ENCODE data around the gene BPIFB3. TPM values are rescaled to one million over a fixed set of nuclear protein-coding genes. Genes with fewer than 3 reads are reported as not detected.
"Not testable (repeated sequence)": the region's sequence is repeated elsewhere in the genome, so short reads cannot be mapped to it uniquely, and the experiment has no call there.

BPIFB3 gene
- total RNA-seq, 4 donors from 2014 or later, result not detected

GRCh38 chr20:33112547-33113386 is 59.1 kb downstream of the BPIFB3 start:
- Histone ChIP-seq H3K9me3 (no peaks in the 10 kb centered on the region), H3K36me3 (no peaks in the 10 kb centered on the region), H3K27ac (replicated peaks in 1 of 4) (no peak overlapping the region), H3K4me1 (no peaks in the 10 kb centered on the region), H3K27me3 (peaks cover 0 to 12% (median 0%) of the 10 kb centered on the region in 4 donors), H3K4me3 (no peak overlapping the region)
- 77% methylated on average over 7 of the region's 7 CpGs for WGBS
- TF ChIP-seq POLR2A (IDR thresholded peaks at IDR 0.05; ENCODE audit: low read depth) (no peak), EP300 (IDR thresholded peaks at IDR 0.05) (no peak), POLR2AphosphoS5 (IDR thresholded peaks at IDR 0.05) (no peak)
- TF ChIP-seq, protein P1, sequence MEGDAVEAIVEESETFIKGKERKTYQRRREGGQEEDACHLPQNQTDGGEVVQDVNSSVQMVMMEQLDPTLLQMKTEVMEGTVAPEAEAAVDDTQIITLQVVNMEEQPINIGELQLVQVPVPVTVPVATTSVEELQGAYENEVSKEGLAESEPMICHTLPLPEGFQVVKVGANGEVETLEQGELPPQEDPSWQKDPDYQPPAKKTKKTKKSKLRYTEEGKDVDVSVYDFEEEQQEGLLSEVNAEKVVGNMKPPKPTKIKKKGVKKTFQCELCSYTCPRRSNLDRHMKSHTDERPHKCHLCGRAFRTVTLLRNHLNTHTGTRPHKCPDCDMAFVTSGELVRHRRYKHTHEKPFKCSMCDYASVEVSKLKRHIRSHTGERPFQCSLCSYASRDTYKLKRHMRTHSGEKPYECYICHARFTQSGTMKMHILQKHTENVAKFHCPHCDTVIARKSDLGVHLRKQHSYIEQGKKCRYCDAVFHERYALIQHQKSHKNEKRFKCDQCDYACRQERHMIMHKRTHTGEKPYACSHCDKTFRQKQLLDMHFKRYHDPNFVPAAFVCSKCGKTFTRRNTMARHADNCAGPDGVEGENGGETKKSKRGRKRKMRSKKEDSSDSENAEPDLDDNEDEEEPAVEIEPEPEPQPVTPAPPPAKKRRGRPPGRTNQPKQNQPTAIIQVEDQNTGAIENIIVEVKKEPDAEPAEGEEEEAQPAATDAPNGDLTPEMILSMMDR (IDR thresholded peaks at IDR 0.05), result no peak
- no peak for DNase-seq (ENCODE audit: extremely low spot score)
- intact Hi-C loops (cut with DNase I), result no loop called here

- Histone ChIP-seq H3K36me3 (no peaks in the 10 kb centered on the region), H3K4me3 (no peak overlapping the region), H3K9me3 (no peaks in the 10 kb centered on the region), H3K27ac (replicated peaks in 1 of 4) (no peak overlapping the region), H3K27me3 (peaks cover 0 to 19% (median 0%) of the 10 kb centered on the region in 4 donors), H3K4me1 (no peaks in the 10 kb centered on the region)
- intact Hi-C loops (cut with DNase I), result no loop called here
- WGBS, result 70% methylated on average over 6 of the region's 6 CpGs
- DNase-seq (ENCODE audit: extremely low spot score), result no peak
- TF ChIP-seq POLR2A (IDR thresholded peaks at IDR 0.05; ENCODE audit: low read depth) (no peak), POLR2AphosphoS5 (IDR thresholded peaks at IDR 0.05) (no peak)
- TF ChIP-seq, protein P1 (IDR thresholded peaks at IDR 0.05), result no peak
Measured at GRCh38 chr20:33113387-33113908, 59.7 kb downstream of the BPIFB3 start.

DNA sequence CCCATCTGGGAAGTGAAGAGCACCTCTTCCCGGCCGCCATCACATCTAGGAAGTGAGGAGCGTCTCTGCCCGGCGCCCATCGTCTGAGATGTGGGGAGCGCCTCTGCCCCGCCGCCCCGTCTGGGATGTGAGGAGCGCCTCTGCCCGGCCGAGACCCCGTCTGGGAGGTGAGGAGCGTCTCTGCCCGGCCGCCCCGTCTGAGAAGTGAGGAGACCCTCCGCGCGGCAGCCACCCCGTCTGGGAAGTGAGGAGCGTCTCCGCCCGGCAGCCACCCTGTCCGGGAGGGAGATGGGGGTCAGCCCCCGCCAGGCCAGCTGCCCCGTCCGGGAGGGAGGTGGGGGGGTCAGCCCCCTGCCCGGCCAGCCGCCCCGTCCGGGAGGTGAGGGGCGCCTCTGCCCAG is 61.8 kb downstream of the BPIFB3 start:
- intact Hi-C loops (cut with DNase I); H3K4me3 ChIP-seq; H3K27ac ChIP-seq (replicated peaks in 1 of 4); H3K36me3 ChIP-seq; H3K4me1 ChIP-seq; H3K9me3 ChIP-seq; DNase-seq (ENCODE audit: extremely low spot score): not testable (repeated sequence)
- H3K27me3 ChIP-seq, result peaks cover 0 to 26% (median 0%) of the 10 kb centered on the region in 4 donors
- 91% methylated on average over 11 of the region's 34 CpGs for WGBS

- no peaks in the 10 kb centered on the region for H3K4me1 ChIP-seq
- WGBS, result 82% methylated on average over 3 of the region's 3 CpGs
- peaks cover 0 to 30% (median 0%) of the 10 kb centered on the region in 4 donors for H3K27me3 ChIP-seq
- H3K27ac ChIP-seq (replicated peaks in 1 of 4), result no peak overlapping the region
- H3K36me3 ChIP-seq, result no peaks in the 10 kb centered on the region
- intact Hi-C loops (cut with DNase I), result no loop called here
- no peak for TF ChIP-seq POLR2AphosphoS5 (IDR thresholded peaks at IDR 0.05)
- TF ChIP-seq POLR2A (IDR thresholded peaks at IDR 0.05; ENCODE audit: low read depth), result no peak
- no peak for TF ChIP-seq EP300 (IDR thresholded peaks at IDR 0.05)
- TF ChIP-seq, protein P1 (IDR thresholded peaks at IDR 0.05), result no peak
- peaks cover 0 to 5% (median 2%) of the 10 kb centered on the region in 4 donors for H3K9me3 ChIP-seq
- DNase-seq (ENCODE audit: extremely low spot score), result no peak
- no peak overlapping the region for H3K4me3 ChIP-seq
Measured at GRCh38 chr20:33119725-33120720, 66.3 kb downstream of the BPIFB3 start.

- H3K4me3 ChIP-seq, result no peak overlapping the region
- peaks cover 0 to 33% (median 0%) of the 10 kb centered on the region in 4 donors for H3K27me3 ChIP-seq
- intact Hi-C loops (cut with DNase I), result no loop called here
- H3K36me3 ChIP-seq, result no peaks in the 10 kb centered on the region
- WGBS, result 95% methylated on average over 3 of the region's 3 CpGs
- H3K4me1 ChIP-seq, result no peaks in the 10 kb centered on the region
- peaks cover 0 to 5% (median 2%) of the 10 kb centered on the region in 4 donors for H3K9me3 ChIP-seq
- no peak for DNase-seq (ENCODE audit: extremely low spot score)
- TF ChIP-seq, protein P1 (IDR thresholded peaks at IDR 0.05), result no peak
- no peak for TF ChIP-seq POLR2AphosphoS5 (IDR thresholded peaks at IDR 0.05)
- no peak for TF ChIP-seq EP300 (IDR thresholded peaks at IDR 0.05)
- no peak for TF ChIP-seq POLR2A (IDR thresholded peaks at IDR 0.05; ENCODE audit: low read depth)
- H3K27ac ChIP-seq (replicated peaks in 1 of 4), result no peak overlapping the region
Measured at GRCh38 chr20:33120934-33121333, 67.2 kb downstream of the BPIFB3 start.

DNA sequence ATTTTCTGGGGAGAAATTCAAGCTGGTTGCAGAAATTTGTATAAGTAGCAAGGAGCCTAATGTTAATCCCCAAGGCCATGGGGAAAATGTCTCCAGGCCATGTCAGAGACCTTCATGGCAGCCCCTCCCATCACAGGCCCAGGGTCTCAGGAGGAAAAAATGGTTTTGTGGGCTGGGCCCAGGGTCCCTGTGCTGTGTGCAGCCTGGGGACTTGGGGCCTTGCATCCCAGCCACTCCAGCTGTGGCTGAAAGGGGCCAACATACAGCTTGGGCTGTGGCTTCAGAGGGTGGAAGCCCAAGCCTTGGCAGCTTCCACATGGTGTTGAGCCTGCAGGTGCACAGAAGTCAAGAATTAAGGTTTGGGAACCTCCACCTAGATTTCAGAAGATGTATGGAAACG is 68.6 kb downstream of the BPIFB3 start:
- H3K9me3 ChIP-seq; intact Hi-C loops (cut with DNase I): not testable (repeated sequence)
- H3K27me3 ChIP-seq, result peaks cover 0 to 33% (median 0%) of the 10 kb centered on the region in 4 donors

More for the DNA sequence above, 68.6 kb downstream of the BPIFB3 start:
- 63% methylated on average over 1 of the region's 1 CpG for WGBS
- H3K36me3 ChIP-seq; H3K4me1 ChIP-seq; H3K27ac ChIP-seq (replicated peaks in 1 of 4); H3K4me3 ChIP-seq; DNase-seq (ENCODE audit: extremely low spot score): not testable (repeated sequence)
